Stimulated activated CD8-positive, alpha-beta memory T cell treated with anti-CD3 and anti-CD28 coated beads, Interleukin-7, amount 100 ng/mL, for 24 hours (primary cell): ENCODE data around the gene TUBAL3.
"Not testable (repeated sequence)": the region's sequence is repeated elsewhere in the genome, so short reads cannot be mapped to it uniquely, and the experiment has no call there.

ENCODE experiments used
- DNase-seq: peaks from one replicate; pipeline ENCODE4 v3.0.0-alpha.2; 2020; ENCODE audit warnings: low read depth

TUBAL3 gene

DNA sequence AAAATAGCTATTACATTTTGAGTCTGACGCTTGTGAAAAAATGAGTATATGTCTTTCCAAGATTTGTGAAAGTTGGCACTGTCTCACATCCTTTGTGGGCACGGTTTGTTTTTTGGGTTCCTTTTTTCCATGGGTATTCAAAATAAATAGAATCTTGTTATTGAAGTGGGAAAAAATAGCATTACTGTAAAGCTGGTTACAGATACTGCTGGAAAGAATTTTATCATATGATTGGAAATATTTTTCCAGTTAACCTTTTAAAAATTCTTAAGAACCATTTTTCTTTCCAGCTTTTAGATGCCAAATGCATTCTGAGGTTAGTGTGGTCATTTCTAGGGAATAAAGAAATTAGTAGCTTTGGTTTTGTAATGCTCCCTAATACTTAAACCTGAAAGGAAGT, 19.1 kb upstream of the TUBAL3 start:
- DNase-seq: no peak

DNA sequence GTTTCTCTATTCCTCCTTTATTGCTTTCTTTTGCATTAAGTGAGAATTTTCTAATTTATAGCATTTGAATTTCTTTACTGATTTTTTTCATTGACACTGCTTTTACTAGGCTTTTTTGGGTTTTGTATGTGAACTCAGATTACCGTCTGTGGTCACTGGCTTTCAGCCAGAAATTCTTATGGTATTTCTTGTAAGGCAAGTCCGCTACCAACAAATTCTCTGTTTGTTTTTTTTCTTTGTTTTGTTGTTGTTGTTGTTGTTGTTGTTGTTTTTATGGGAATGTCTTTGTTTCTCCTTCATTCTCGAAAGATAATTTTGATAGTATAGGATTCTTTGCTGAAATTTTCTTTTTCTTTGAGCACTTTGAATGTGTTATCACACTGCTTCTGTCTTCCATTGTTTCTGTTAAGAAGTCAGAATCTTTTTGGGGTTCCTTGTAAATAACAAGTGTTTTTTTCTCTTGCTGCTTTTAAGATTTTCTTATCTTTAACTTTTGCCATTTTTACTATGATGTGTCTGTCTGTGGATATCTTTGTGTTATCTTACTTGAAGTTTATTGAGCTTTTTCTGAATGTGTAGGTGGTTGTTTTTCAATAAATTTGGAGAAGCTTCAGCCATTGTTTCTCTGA, 15.0 kb upstream of the TUBAL3 start:
- no peak for DNase-seq

DNA sequence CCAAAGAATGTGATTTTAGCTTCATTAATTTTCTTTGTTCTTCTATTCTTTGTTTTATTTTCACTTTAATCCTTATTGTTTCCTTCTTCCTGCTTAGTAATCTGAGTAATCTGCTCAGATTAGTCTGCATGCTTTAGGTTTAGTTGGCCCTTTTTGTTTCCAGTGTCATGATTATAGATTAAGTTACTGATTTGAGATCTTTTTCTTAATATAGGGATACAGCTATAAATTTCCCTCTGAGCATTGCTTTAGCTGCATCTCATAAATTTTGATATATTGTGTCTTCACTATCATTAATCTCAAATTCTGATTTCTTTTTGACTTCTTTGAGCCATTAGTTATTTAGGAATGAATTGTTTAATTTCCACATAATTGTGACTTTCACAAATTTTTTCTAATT, 14.0 kb upstream of the TUBAL3 start:
- DNase-seq: no peak

DNA sequence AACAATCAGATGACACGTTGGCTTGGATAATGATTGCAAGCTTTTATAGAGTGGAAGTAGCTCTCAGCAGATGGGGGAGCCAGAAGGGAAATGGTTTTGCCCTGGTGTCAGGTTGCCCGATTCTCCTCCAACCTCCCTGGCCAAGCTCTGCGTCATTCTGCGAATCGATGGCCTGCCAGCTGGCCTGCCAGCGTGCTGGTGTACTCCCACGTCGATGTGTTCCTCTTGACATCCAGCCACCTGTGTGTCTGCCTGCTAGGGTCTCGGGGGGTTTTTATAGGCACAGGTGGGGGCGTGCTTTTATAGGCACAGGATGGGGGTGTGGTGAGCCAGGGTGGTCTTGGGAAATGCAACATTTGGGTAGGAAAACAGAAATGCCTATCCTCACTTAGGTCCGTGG, 12.4 kb upstream of the TUBAL3 start:
- DNase-seq: no peak

DNA sequence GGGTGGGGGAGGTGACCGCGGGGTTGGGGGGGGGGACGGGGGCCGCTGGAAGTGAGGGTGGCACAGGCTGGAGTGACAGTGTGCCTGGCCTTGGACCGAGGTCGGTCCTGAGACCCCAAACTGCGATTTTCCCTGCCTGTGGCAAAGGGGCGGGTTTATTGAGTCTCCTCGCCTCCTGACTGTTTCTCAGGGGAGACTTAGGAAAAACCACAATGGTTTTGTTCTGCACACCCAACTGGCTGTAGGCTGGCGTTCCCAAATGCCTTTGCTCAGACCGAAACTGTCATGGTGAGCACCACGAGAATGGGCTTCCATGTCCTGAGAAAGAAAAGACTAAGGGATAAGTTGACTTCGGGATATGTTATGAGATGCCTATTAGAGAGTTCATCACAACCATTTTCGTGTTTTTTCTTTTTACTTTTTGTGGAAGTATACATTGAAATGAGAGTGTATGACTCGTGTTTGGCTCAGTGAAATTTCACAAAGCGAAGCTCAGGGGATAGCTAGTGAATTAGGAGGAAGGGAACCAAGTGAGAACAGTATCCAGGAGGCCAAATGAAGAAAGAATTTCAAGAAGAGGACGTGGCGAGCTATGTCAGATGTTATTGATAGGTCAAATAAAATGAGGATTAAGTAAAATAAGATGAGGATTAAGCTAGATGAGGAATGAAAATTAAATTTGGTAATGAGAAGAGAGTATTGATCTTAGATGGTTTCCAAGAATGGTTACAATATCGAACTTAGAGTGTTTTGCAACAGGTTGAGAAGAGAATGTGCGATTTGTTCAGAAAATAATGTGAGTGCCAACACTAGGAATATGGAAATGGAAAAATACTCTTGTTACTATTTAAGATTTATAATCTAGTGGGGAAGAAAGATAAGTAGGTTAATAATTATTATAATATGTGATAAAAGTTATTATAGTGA, 8.6 kb upstream of the TUBAL3 start:
- no peak for DNase-seq

DNA sequence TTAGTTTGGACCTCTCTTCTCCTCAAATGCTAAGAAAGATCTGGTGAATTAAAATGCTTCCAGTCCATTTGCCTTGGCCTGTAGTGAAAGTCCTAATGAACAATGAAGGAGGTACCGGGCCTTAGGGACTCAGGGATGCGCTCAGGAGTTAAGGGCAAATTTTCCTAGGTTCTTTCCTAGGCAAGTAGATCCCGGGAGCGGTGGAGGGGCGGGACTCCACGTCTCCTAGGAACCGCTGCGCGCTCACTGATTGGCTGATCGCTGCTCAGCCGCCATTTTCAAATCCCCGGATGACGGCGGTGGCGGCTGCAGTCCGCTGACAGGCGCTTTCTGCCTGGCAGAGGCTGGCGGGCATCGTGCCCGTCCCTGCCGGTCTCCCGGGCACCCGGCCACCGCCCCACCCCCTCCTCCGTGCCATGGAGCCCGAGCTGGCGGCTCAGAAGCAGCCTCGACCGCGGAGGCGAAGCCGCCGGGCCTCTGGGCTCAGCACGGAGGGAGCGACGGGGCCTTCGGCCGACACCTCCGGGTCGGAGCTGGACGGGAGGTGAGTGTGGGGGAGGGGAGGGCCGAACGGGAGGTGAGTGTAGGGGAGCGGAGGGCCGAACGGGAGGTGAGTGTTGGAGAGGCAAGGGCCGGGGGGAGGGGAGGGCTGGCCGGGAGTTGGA, 7.8 kb upstream of the TUBAL3 start, which contains the start of gene NET1:
TSS of gene NET1 (plus strand) at position 281 of the 665 bp plus-strand sequence. CDS start at position 417, 136 bp downstream.
- peak; percentile 32 for DNase-seq

DNA sequence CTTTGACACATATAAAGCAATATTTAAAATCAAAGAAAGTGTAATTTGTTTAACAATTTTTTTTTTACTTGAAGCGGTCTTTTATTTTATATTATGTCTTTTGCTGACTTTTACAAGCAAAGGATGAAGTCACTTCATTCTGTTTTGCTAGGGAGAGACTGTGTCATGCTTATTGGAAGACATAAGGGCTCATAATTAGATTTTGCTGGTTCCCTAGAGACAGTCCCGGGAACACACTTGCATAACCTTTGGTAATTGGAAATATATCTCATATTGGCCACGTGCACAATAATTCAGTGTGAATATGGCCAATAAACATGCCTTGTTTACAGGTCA, 7.3 kb upstream of the TUBAL3 start:
- DNase-seq: no peak

DNA sequence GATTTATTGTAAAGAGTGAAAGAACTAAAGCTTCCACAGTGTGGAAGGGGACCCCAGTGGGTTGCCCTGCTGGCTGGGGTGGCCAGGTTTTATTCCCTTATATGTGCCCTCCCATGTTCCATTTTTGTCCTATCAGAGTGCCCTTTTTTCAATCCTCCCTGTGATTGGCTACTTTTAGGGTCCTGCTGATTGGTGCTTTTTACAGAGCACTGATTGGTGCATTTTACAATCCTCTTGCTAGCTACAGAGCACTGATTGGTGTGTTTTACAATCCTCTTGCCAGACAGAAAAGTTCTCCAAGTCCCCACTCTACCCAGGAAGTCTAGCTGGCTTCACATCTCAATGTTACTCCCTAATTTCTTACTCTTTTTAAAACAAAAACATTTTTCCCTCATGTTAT, 6.2 kb upstream of the TUBAL3 start:
- DNase-seq: not testable (repeated sequence)

DNA sequence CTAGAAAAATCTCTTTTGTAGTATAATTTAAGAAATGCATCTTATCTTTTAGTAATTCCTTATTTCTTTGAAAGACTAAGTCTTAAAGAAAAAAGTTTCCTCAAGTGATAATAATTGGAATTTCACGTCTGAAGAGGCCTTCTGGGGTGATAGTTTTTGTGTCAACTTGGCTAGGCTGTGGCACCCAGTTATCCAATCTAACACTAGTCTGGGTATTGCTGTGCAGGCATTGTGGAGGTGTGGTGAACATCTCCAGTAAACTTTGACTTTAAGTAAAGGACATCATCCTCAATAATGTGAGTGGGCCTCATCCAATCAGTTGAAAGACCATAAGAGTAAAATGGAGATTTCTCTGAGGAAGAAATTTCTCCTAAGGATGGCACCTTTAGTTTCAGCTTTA, 2.3 kb upstream of the TUBAL3 start:
- no peak for DNase-seq

DNA sequence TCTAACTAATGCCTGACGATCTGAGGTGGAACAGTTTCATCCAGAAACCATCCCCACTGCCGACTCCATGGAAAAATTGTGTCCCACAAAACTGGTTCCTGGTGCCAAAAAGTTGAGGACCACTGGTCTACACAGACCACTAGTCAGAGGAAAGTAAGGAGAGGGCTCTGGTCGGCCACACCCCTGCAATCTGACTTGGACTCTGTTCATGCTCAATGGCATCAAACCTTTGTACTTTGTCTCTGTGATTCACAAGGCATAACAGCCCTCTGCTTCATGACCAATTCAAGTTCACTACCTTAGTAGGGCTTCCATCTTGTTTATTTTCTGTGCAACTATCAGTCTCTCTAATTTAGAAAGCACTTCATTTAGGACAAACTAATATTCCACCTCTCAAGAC, 1.8 kb downstream of the TUBAL3 start:
- DNase-seq: no peak

DNA sequence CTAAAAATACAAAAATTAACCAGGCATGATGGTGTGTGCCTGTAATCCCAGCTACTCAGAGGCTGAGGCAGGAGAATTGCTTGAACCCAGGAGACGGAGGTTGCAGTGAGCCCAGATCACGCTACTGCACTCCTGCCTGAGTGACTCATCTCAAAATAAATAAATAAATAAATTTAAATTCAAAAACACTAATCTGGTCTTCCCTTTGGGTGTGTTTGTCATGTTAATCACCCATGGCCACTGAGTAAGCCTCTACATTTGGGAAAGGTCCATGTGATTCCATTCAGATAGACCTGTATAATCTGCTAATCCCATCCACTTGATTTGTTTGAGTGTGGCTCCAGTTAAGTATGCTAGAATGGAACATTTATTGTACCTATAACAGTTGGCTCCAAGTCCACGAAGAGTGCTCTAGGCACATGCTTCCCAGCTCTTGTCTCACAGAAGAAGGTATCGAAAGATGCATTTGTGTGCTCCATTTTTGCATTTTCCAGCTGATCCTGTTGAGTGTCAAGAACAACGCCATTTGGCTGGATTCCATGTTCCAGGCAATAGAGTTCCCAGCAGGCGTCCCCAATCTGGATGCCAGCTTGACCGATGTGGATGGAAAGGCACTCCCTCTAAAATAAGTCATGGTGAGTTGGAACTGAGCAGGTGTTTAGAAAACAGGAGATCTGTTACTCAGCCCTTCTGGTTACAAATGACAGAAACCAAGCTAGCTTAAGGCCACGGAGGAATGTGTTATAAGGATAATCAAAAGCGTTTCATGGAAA, 4.0 kb downstream of the TUBAL3 start:
- DNase-seq: no peak

DNA sequence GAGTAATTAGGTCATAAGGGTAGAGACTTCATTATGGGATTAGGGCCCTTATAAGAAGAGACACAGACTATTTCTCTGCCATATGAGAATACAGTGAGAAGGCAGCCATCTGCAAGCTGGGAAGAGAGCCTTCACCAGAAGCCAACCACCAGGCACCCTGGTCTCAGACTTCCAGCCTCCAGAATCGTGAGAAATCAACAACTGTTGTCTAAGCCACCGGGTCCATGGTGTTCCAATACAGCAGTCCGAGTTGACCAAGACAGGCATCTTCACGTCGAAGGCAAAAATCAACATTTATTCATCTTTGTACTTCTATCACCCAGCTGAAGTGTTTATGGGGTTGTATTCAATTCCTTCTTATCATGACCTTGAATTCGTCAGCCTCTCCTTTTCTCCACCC, 5.3 kb downstream of the TUBAL3 start:
- DNase-seq: no peak

DNA sequence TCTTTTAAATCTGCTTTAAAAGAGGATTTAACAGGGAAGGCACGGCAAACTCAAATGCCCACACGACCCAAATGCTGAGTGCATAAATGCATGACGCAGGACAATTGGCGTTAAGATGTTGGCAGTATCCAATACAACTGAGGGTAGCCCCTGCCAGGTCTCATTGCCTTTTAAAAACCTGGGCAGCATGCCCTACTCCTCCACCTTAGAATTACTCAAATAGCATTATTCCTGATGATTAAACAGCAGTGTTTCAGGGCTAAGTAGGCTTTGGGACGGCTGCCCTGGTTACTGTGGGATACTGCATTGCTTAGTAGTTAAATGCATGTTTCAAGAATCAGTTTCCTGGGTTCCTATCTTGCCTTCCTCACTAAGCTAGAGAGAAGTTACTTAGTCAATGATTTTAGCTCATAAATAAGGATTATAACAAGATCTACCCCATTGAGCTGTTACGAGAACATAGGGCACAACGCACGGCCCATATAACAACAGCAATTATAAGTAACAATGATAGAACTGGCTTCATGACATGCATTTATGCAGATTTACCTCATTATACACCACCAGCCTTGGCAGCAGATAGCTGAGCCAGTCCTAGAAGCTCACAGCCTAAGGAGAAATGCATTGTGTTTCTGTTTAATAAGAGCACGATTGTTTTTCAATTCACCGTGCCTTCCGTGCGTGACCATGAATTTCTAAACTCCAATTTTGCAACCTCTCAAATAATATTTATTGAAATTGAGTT, 7.9 kb downstream of the TUBAL3 start:
- DNase-seq: no peak

DNA sequence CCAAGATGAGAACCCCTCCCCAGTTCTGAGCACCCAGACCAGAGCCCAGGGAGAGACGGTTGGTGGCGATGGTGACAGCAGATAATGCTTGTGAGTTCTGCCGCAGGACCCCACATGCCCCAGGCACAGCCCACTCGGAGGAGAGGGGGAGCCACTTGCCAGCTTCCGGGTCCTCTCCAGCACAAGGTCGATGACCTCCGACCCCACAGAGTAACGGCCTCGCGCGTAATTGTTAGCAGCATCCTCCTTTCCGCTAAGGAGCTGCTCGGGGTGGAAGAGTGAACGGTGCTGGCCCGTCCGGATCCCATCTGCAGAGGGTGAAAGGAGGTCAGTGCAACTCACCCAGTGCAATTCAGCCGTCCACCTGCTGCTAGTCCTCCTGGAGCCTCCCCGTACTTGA, 9.5 kb downstream of the TUBAL3 start:
- no peak for DNase-seq

DNA sequence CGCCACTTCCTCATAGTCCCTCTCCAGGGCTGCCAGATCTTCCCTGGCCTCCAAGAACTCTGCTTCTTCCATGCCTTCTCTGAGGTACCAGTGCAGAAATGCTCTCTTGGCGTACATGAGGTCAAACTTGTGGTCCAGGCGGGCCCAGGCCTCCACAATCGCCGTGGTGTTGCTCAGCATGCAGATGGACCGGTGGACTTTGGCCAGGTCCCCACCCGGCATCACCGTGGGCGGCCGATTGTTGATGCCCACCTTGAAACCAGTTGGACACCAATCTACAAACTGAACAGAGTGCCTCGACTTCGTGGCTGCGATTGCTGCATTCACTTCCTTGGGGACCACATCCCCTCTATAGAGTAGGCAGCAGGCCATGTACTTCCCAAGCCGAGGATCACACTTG, 11.1 kb downstream of the TUBAL3 start:
- DNase-seq: no peak

DNA sequence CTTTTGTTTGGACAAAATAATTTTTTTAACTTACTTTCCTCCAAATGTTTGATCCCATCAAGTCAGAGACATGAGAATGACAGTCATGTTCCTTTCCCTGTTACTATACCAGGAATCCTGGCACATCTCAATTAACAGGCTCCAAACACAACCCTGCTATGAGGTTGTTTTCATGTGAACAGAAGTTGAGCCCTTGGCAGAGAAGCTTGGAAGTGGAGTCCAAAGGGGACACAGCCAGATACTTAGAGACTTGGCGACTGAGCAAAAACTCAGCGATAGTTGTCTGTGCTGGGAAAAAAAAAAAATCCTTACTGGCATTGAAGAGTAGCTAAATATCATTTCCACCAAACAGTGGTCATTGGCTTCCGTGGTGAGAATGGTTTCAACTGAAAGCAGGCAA, 12.8 kb downstream of the TUBAL3 start:
- DNase-seq: no peak

DNA sequence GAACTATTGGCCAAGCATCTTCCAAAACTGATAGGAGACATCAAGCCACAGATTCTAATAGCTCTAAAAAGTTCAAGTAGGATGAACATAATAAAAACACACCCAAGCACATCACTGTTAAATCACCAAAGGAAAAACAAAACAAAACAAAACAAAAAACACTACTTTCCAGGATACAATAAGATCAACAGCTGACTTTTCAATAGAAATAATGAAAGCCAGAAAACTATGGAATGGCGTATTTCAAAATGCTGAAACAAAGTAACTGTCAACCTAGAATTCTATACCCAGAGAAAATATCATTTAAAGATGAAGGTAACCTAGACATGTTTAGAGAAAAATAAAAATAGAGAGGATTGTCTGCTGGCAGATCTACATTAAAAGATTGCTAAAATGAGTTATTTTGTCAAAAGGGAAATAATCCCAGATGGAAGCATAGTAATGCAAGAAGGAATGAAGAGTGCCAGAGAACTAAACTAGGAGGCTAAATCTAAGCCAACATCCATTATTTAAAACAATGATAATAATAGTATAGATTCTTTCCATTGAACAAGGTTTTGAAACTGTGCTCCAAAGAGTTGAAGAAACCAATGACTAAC, 13.9 kb downstream of the TUBAL3 start:
- no peak for DNase-seq

DNA sequence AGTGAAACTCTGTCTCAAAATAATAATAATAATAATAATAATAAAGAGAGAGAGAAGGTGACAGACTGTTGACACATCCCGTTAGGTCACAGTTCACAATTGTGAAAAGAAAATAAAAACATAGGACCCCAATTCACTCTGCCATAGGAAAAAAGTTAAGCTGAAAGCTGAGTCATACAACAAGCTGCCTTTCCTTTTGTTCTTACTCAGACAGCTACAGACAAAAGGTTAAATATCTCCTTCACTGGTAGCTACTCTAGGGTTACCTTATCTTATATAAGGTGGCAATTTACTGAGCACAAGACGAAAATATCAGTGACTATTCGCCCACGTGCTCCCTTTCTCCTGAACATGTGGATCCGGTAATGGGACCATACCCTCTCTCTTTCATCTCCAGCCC, 17.5 kb downstream of the TUBAL3 start:
- DNase-seq: no peak

DNA sequence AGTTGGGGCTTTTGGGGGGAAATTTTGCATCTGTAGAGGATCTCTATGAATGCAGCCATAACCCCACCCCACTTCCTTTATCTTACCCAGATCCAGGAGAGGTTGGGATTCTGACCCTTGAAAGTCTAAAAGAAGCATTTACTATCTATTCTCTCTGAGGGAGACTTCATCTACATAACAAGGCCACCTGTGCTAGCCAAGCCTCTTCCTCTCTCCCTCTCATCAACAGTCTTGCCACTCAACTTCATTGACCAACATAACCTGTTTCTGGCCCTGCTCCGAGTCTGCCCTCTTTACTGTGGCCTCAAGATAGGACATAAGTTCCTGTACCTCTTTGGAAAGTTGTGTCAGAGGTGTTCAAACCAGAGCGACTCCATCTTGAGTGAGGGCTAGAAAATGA, 19.4 kb downstream of the TUBAL3 start:
- no peak for DNase-seq

DNA sequence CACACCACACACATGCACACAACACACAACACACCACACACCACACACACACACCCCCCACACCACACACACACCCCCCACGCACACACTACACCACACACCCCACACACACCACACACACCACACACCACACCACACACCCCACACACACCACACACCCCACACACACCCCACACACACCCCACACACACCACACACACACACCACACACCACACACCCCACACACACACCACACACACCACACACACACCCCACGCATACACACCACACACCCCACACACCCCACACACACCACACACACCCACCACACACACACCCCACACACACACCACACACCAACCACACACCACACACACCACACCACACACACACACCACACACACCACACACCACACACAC, 23.4 kb downstream of the TUBAL3 start:
- DNase-seq: no peak

DNA sequence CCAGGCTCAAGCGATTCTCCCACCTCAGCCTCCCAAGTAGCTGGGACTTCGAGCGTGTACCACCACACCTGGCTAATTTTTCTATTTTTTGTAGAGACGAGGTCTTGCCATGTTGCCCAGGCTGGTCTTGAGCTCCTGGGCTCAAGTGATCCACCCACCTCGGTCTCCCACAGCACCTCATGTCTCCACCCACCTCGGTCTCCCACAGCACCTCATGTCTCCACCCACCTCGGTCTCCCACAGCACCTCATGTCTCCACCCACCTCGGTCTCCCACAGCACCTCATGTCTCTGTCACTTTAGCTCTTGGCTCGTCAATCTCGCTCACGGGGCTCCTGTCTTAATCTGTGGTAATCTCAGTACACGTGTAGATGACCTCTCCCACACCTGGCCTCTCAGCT, 24.2 kb downstream of the TUBAL3 start:
- not testable (repeated sequence) for DNase-seq
